Vagina (tissue), 2 donors: ENCODE measurements around the gene C19orf18.
A peak's percentile ranks its signal among the peaks of the same experiment; 100 is the strongest.

Source experiments
- CTCF ChIP-seq, 3 experiments: fragments of 450-650 bp in 2 of 3; fragments of 200-600 bp in 1 of 3; sonication (generic) in 1 of 3; IDR thresholded peaks; one replicate each; pipeline ENCODE4 v1.5.1; 2017 to 2019; ENCODE audit warnings: antibody characterized with exemption in 3 of 3, mild to moderate bottlenecking in 2 of 3, moderate library complexity in 2 of 3
- POLR2A ChIP-seq, 2 donors: fragments of 450-650 bp; IDR thresholded peaks; one replicate each; pipeline ENCODE4 v1.6.1; 2017; ENCODE audit warnings: antibody characterized with exemption in 2 of 2, mild to moderate bottlenecking in 2 of 2, moderate library complexity in 2 of 2

GRCh38 chr19:58002384-58003173, 28.2 kb upstream of the C19orf18 start, which contains the start of gene ZNF606:
- TF ChIP-seq CTCF (IDR thresholded peaks at IDR 0.05) (no peak), POLR2A (IDR thresholded peaks at IDR 0.05) (peak in 1 of 2 donors; percentile 61)
